ENCODE measurements around the gene MEF2B.

DNA sequence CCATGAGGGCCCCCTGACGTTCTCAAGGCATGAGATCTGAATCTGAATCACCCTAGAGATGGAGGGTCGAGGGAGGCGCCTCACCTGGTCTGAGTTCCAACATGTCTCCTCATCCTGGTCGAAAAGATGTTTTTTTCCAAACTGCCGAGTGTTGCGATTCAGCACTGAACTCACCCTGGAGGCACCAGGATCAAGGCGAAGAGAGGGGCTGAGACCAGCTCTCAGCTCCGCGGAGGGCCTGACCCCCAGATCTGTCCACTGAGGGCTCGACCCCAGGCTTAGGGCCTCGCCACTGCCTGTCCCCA lies 32.6 kb upstream of the MEF2B start:
- TF ChIP-seq, protein P1, sequence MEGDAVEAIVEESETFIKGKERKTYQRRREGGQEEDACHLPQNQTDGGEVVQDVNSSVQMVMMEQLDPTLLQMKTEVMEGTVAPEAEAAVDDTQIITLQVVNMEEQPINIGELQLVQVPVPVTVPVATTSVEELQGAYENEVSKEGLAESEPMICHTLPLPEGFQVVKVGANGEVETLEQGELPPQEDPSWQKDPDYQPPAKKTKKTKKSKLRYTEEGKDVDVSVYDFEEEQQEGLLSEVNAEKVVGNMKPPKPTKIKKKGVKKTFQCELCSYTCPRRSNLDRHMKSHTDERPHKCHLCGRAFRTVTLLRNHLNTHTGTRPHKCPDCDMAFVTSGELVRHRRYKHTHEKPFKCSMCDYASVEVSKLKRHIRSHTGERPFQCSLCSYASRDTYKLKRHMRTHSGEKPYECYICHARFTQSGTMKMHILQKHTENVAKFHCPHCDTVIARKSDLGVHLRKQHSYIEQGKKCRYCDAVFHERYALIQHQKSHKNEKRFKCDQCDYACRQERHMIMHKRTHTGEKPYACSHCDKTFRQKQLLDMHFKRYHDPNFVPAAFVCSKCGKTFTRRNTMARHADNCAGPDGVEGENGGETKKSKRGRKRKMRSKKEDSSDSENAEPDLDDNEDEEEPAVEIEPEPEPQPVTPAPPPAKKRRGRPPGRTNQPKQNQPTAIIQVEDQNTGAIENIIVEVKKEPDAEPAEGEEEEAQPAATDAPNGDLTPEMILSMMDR (conservative IDR thresholded peaks at IDR 0.05; ENCODE audit: low read depth in 2 of 2) = no peak
- TF ChIP-seq POLR2AphosphoS5 (IDR thresholded peaks at IDR 0.05; ENCODE audit: low read depth) (no peak; the same call in 1 of the 2 replicates), STAT1 (IDR thresholded peaks at IDR 0.05; ENCODE audit: unreplicated experiment) (no peak), EZH2phosphoT487 (IDR thresholded peaks at IDR 0.05; ENCODE audit: unreplicated experiment) (no peak), EZH2 (IDR thresholded peaks at IDR 0.05; ENCODE audit: low read depth, unreplicated experiment) (no peak), ZNF331 (CRISPR knock-in tag; IDR thresholded peaks at IDR 0.05; ENCODE audit: low read depth) (no peak), JUNB (IDR thresholded peaks at IDR 0.05; ENCODE audit: unreplicated experiment) (no peak)
- TF ChIP-seq, protein P2, sequence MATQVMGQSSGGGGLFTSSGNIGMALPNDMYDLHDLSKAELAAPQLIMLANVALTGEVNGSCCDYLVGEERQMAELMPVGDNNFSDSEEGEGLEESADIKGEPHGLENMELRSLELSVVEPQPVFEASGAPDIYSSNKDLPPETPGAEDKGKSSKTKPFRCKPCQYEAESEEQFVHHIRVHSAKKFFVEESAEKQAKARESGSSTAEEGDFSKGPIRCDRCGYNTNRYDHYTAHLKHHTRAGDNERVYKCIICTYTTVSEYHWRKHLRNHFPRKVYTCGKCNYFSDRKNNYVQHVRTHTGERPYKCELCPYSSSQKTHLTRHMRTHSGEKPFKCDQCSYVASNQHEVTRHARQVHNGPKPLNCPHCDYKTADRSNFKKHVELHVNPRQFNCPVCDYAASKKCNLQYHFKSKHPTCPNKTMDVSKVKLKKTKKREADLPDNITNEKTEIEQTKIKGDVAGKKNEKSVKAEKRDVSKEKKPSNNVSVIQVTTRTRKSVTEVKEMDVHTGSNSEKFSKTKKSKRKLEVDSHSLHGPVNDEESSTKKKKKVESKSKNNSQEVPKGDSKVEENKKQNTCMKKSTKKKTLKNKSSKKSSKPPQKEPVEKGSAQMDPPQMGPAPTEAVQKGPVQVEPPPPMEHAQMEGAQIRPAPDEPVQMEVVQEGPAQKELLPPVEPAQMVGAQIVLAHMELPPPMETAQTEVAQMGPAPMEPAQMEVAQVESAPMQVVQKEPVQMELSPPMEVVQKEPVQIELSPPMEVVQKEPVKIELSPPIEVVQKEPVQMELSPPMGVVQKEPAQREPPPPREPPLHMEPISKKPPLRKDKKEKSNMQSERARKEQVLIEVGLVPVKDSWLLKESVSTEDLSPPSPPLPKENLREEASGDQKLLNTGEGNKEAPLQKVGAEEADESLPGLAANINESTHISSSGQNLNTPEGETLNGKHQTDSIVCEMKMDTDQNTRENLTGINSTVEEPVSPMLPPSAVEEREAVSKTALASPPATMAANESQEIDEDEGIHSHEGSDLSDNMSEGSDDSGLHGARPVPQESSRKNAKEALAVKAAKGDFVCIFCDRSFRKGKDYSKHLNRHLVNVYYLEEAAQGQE (IDR thresholded peaks at IDR 0.05; ENCODE audit: unreplicated experiment) = no peak
